ENCODE measurements around the gene ZNF792. TPM values are rescaled to one million over a fixed set of nuclear protein-coding genes. Genes with fewer than 3 reads are reported as not detected.

Gene ZNF792
- total RNA-seq, 1 experiment from 2014 or later = 4.5 TPM

GRCh38 chr19:34960940-34961679 lies 2.9 kb downstream of the ZNF792 start:
- H3K4me1 Mint-ChIP-seq (ENCODE audit: low read depth, unreplicated experiment) = peaks cover 17% of the 10 kb centered on the region
- no peak for TF ChIP-seq CTCF (IDR thresholded peaks at IDR 0.05; ENCODE audit: insufficient read depth in 1 of 2, low read depth in 1 of 2, low read length in 1 of 2, severe bottlenecking in 1 of 2, unreplicated experiment in 1 of 2)
- no peak overlapping the region for H3K4me3 Mint-ChIP-seq (ENCODE audit: unreplicated experiment)
- Histone ChIP-seq H3K27me3 (replicated peaks; ENCODE audit: control insufficient read depth, insufficient read depth, low read length) (no peaks in the 10 kb centered on the region), H3K4me3 (ENCODE audit: low read depth, low read length) (no peak overlapping the region), H3K9me3 (peaks cover 33% of the 10 kb centered on the region), H3K4me1 (peaks cover 13% of the 10 kb centered on the region), H3K36me3 (ENCODE audit: control insufficient read depth, insufficient read depth, low read length) (peaks cover 20% of the 10 kb centered on the region)
- BruUV-seq (replicated peaks) = no TSS peak
- DNase-seq = no peak
- no peaks in the 10 kb centered on the region for H3K27me3 Mint-ChIP-seq (ENCODE audit: insufficient read depth, unreplicated experiment)
- H3K36me3 Mint-ChIP-seq (ENCODE audit: insufficient read depth, unreplicated experiment) = peaks cover 29% of the 10 kb centered on the region
- ChIA-PET POLR2A (interaction anchor here (0.6 kb wide), 1 partner anchor 731 kb away, joined by 4 read pairs; no protein-coding TSS in a partner anchor), CTCF (no interaction called here)
- H3K9me3 Mint-ChIP-seq (ENCODE audit: unreplicated experiment) = peaks cover 40% of the 10 kb centered on the region
- intact Hi-C loops (cut with micrococcal nuclease; ENCODE audit: unreplicated experiment) = no loop called here
- no peak overlapping the region for H3K27ac Mint-ChIP-seq (ENCODE audit: unreplicated experiment)

GRCh38 chr19:34960103-34960805 lies 3.8 kb downstream of the ZNF792 start:
- Histone ChIP-seq H3K27me3 (replicated peaks; ENCODE audit: control insufficient read depth, insufficient read depth, low read length) (no peaks in the 10 kb centered on the region), H3K36me3 (ENCODE audit: control insufficient read depth, insufficient read depth, low read length) (peaks cover 20% of the 10 kb centered on the region), H3K4me3 (ENCODE audit: low read depth, low read length) (no peak overlapping the region), H3K4me1 (peaks cover 13% of the 10 kb centered on the region), H3K9me3 (peaks cover 32% of the 10 kb centered on the region)
- Mint-ChIP-seq H3K4me1 (ENCODE audit: low read depth, unreplicated experiment) (peaks cover 17% of the 10 kb centered on the region), H3K4me3 (ENCODE audit: unreplicated experiment) (no peak overlapping the region), H3K9me3 (ENCODE audit: unreplicated experiment) (peaks cover 40% of the 10 kb centered on the region), H3K36me3 (ENCODE audit: insufficient read depth, unreplicated experiment) (peaks cover 24% of the 10 kb centered on the region), H3K27ac (ENCODE audit: unreplicated experiment) (no peak overlapping the region), H3K27me3 (ENCODE audit: insufficient read depth, unreplicated experiment) (no peaks in the 10 kb centered on the region)
- ChIA-PET CTCF (no interaction called here), POLR2A (interaction anchor here (0.6 kb wide), 1 partner anchor 732 kb away, joined by 4 read pairs; no protein-coding TSS in a partner anchor)
- intact Hi-C loops (cut with micrococcal nuclease; ENCODE audit: unreplicated experiment) = no loop called here
- BruUV-seq (replicated peaks) = no TSS peak
- DNase-seq = no peak
- no peak for TF ChIP-seq CTCF (IDR thresholded peaks at IDR 0.05; ENCODE audit: insufficient read depth in 1 of 2, low read depth in 1 of 2, low read length in 1 of 2, severe bottlenecking in 1 of 2, unreplicated experiment in 1 of 2)

- intact Hi-C loops (cut with micrococcal nuclease; ENCODE audit: unreplicated experiment) = no loop called here
- ChIA-PET POLR2A (no interaction called here), CTCF (interaction anchor here (0.6 kb wide), 1 partner anchor 408 kb away, joined by 4 read pairs; no protein-coding TSS in a partner anchor)
- Histone ChIP-seq H3K4me3 (ENCODE audit: low read depth, low read length) (no peak overlapping the region), H3K4me1 (peaks cover 13% of the 10 kb centered on the region), H3K9me3 (peaks cover 38% of the 10 kb centered on the region), H3K27me3 (replicated peaks; ENCODE audit: control insufficient read depth, insufficient read depth, low read length) (no peaks in the 10 kb centered on the region), H3K36me3 (ENCODE audit: control insufficient read depth, insufficient read depth, low read length) (peaks cover 20% of the 10 kb centered on the region)
- BruUV-seq (replicated peaks) = no TSS peak
- peaks cover 48% of the 10 kb centered on the region for H3K9me3 Mint-ChIP-seq (ENCODE audit: unreplicated experiment)
- DNase-seq = no peak
- no peak for TF ChIP-seq CTCF (IDR thresholded peaks at IDR 0.05; ENCODE audit: insufficient read depth in 1 of 2, low read depth in 1 of 2, low read length in 1 of 2, severe bottlenecking in 1 of 2, unreplicated experiment in 1 of 2)
- no peak overlapping the region for H3K4me3 Mint-ChIP-seq (ENCODE audit: unreplicated experiment)
- peaks cover 17% of the 10 kb centered on the region for H3K4me1 Mint-ChIP-seq (ENCODE audit: low read depth, unreplicated experiment)
- H3K27me3 Mint-ChIP-seq (ENCODE audit: insufficient read depth, unreplicated experiment) = no peaks in the 10 kb centered on the region
- H3K36me3 Mint-ChIP-seq (ENCODE audit: insufficient read depth, unreplicated experiment) = peaks cover 24% of the 10 kb centered on the region
- H3K27ac Mint-ChIP-seq (ENCODE audit: unreplicated experiment) = no peak overlapping the region
These were observed 5.0 kb downstream of the ZNF792 start for GRCh38 chr19:34959021-34959420.

Data from Caco-2 (cell line).